GM11168 (cell line): ENCODE measurements around the gene WNK2.
"Not testable (repeated sequence)": the region's sequence is repeated elsewhere in the genome, so short reads cannot be mapped to it uniquely, and the experiment has no call there.

ENCODE experiments used
- in situ Hi-C: fragments of 300-500 bp; cut with MboI; formaldehyde crosslinking; loops from one replicate; pipeline ENCODE4 v1.12.0; 2022; ENCODE audit warnings: low sequenced_read_pairs; ENCODE audit not compliant: unreplicated experiment

The WNK2 gene

DNA sequence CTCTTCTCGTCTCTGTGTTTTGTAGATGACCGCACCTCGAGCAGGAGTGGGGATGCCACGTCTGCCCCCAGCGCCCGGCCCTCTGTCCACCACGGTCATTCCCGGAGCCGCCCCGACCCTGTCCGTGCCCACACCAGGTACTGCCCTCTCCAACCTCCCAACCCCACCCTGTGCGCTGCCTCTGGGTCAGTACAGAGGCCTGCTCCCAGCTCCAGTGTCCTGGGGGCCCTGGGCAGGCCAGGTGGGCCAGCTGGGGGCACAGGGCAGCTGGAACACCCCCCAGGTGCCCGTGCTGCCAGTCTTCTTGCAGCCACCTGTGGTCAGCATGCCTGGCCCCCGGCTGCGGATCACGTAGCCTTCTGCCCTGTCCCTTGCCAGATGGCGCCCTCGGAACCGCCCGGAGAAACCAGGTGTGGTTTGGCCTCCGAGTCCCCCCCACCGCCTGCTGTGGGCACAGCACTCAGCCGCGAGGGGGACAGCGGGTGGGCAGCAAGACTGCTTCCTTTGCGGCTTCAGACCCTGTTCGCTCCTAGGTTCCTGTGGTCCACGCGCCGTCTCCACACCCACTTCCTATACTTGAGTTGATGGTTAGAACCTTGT is 133.7 kb downstream of the WNK2 start:
- in situ Hi-C loops, result loop anchor here (10.0 kb wide), 1 partner anchor 163 kb away; no protein-coding TSS in a partner anchor

DNA sequence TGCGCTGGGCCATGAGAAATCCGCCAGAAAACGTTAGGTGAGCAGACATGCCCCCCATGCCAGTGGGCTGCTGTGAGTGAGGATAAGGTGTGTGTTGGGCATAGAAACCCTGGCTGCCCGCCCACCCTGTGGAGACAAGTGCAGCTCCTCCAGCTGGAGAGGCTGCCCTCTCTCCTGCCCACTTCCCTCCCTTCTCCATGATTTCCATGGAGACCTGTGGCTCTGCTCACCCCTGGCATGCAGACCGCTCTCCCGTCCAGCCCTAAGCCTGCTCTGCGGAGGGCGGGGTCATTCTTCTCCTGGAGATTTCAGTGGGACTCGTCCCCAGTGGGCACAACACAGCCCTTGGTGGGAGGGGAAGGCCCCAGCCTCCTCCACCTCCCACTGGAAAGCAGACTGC is 134.5 kb downstream of the WNK2 start:
- in situ Hi-C loops, result loop anchor here (10.0 kb wide), 1 partner anchor 164 kb away; no protein-coding TSS in a partner anchor

DNA sequence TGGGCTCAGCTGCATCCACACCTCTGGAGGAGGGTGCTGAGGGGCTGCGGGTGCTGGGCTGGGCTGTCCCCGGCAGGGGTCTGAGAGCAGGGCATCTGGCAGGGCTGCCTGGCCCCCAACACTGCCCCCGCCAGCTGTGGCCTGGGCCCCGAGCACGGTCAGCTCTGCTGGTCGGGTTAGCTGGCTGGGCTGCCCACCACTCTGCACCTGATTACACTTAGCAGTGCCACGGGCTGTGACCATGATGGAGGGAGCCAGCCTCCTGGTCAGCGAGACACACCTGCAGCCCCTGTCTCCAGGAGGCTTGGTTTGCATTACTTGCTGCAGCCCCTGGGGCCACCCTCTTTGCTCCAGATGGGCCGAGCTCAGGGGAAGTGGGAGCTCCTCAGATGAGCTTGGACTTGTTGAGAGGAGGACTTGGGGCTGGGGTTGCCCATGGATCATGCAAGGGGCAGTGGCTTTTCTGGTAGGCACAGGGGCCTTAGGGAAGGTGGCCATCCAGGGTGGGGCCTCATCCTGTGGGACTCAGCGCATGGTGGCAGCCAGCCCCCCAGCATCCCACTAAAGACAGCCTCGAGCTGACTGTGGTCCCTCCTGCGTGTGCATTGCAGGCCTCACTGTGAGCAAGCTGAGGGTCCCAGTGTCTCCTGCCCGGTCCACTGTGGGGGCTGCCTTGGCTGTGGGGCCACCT is 135.5 kb downstream of the WNK2 start:
- in situ Hi-C loops, result loop anchor here (10.0 kb wide), 1 partner anchor 165 kb away; no protein-coding TSS in a partner anchor

DNA sequence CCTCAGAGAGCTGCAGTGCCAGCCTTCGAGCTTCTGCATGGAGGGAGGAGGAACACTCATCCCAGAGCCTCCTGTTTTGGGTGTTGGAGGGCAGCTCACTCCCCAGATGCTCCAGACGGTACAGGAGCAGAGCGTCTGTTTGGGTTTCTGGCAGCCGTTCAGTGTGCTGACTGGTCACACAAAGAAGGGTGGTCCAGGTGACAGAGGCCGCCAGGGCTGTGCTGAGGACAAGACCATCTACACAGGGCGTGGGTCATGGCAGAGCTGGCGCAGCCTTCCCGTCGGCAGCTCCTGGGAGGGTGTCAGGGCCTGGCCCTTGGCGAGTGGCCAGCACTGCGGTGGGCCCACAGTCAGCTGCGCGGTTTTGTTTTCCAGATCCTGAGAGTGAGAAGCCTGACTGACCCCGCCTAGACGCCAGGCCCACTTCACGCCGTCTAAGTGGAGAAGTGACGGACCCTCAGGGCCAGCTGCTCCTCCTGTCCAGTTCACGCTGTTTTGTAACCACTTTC is 136.1 kb downstream of the WNK2 start:
- in situ Hi-C loops, result loop anchor here (10.0 kb wide), 1 partner anchor 165 kb away; no protein-coding TSS in a partner anchor

DNA sequence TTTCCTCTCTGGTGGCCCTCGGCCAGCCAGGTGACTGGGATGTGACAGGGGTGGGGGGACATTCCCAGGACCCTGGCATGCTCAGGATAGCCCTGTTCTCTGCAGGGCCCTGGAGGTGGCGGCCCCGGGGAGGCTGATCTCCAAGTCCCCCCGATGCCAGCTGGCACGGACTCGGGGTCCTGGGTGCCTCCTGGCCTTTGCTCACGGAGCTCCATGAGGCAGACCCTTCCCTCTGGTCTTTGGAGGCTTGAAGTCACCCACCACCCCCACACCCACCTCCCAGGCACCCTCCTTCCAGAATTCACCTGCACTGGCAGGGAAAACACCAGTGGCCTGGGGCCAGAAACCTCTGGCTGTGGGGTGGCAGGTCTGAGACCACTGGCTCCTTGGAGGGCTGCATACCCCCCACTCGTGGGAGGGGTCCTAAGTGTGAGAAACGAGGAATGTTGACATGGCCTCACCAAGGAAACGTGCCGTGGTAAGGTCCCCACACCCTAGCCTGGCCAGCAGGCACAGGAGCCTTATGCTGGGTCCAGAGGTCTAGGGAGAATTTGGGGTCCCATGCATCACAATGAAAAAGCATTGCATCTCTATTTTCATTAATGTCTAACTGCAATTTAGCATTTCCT is 136.8 kb downstream of the WNK2 start:
- in situ Hi-C loops, result no loop called here

DNA sequence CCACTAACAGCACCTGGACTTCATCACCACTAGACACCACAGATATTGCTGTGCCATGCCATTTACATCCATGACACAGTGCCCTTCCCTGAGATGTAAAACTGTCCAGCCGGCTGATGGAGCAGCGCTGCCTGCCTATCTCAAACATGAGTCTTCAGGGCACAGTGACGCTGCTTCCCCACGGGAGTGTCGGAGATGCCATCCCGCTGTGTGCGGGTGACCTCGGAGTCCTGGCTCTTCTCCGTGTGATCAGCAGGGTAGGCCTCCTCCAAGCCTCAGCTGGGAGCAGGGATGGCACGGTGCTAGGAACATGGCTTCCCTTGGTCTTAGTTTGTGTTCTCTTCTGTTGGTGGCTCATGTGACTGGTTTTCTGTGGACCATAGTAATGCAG is 137.3 kb downstream of the WNK2 start:
- in situ Hi-C loops, result no loop called here

DNA sequence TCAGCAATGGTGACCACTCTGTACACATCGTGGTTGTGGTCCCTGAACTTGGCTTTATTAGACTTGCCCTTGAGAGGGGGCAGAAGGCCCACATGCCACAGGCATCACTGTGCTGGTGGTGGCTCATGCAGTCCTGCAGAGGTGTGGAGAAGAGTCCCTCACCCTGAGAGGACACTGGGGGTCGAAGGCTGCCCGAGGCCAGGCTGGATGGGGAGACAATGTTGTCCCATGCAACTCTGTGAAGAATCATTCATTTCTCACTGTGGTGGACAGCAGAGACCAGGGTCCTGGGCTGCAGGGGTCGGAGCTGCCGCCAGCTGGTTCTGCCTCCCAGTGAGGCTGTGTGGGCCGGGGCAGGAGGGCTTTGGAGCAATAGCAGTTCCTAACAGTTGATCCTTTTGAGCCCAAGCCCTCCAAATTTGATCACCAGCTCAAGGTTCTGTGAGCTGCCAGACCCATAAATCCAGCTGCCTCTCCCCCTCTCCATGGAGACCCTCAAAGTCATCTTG is 139.6 kb downstream of the WNK2 start:
- in situ Hi-C loops, result not testable (repeated sequence)

DNA sequence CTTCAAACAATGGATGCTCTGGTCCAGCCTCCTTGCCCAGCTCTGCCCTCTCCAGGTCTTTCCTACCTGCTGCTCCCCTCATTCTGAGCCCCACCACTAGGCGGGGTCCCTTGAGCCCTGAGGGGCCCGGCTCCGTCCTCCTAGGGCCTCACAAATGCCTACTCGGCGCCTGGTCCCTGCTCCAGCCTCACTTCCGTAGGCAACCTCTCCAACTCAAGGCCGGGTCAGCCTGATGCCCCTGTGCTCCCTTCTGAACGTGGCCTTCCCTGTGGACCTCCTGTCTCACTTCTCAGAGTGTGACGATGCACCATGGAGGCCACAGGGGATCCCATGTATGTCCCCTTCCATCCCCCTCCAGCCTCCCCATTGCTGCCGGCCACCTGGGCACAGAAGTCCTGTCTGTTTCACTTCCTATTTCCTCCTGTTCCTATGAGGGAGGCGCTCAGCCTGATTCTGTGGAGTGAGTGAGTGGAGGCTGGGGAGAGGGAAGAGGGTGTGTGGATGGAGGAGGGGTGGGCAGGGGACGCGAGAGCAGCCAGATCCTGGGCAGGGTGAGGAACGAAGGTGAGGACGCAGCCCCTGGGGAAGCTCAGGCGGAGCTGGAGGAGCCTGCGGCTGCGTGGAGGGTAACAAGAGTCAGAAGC is 140.4 kb downstream of the WNK2 start:
- in situ Hi-C loops, result no loop called here

DNA sequence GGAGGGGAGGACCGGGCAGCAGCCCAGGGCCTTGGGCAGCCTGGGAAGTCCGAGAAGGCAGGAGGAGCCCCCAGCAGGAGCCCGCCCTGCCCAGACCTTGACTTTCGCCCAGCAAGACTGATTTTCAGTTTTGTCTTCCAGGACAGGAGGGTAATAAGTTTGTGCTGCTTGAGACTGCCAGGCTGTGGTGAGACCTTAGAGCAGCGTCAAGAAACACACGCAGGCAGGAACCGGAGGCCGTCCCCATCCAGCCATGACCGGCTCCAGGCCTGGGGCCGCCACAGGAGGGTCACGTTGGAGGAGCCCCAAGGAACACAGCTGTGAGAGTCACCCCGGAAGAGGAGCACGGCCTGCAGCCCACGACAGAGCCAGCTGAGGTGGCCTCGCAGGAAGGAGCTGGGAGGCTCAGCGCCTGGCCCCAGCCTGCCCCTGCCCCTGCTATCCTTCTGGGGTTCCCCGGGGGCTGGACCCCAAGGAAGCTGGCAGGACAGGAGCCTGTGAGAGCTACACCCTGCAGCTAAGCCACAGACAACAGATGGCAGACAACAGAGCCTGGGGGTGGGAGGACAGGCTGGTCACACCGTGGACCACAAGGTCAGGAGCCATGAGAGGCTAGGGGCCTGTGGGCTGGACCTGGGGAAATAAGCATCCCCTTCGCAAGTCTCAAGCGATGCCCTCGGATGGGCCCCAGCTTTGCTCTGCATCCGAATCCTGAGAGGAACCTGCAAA is 141.5 kb downstream of the WNK2 start:
- in situ Hi-C loops, result no loop called here

DNA sequence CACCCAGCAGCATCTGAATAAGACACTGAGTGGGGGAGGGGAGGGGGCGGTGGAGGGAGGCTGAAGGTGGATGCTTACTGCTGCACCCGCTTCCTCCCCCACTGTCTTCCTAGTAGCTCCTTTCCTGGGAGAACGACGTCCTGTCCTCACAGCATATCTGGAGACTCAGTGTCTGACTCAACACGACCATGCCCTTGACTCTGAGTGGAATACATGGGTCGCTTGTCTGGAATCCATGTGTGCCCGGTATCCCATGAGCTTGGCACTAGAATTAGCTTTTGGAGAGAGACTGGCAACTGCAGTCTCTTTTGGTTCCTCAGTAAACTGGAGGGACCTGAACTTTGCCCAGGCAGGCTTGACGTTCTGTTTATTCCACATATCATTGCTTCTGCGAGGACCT is 142.1 kb downstream of the WNK2 start:
- in situ Hi-C loops, result no loop called here

DNA sequence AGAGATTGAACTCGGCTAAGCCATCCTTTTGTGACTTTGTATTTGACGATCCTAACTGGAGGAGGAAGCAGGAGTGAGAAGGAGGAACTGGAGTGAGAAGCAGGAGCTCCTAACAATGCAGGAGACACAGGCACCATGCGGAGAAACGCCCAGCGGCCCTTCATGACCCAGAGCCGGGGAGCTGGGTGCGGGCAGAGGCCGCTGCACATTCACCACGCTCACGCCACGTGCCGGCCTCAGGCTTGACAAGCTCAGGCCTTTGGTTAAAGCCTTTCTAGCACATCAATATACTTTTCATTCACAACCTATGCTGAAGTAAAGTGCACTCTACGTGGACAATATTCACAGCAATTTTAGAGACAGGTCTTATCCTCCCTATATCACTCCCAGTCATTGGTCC is 142.7 kb downstream of the WNK2 start:
- in situ Hi-C loops, result no loop called here

DNA sequence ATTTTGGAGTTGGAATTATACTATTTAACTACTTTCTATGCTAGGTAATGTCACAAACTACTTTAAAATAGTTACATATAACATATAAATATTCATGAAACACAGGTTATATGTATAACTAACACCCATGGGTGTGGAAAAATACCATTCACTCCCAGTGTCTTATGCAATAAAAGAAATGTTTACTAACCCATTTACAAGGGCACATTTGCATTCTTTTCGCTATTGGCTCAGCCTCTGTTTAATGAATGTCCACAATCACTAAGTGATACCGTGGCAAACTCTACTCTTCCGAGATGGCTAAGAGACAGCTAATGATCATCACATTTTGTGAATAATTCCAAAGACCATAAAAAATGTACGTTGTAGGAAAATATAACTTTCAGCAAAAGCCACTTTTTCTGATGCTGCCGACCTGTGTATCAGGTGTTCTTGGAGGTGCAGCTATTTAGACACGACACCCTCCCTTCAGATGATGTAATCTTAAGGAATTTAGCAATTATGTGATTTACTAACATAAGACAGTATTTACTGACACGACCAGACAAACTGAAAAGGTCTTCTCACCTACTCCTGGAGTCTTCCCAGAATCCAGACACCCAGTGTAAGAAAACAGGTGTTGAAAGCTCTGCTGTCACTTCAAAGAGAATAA is 145.8 kb downstream of the WNK2 start:
- in situ Hi-C loops, result no loop called here

DNA sequence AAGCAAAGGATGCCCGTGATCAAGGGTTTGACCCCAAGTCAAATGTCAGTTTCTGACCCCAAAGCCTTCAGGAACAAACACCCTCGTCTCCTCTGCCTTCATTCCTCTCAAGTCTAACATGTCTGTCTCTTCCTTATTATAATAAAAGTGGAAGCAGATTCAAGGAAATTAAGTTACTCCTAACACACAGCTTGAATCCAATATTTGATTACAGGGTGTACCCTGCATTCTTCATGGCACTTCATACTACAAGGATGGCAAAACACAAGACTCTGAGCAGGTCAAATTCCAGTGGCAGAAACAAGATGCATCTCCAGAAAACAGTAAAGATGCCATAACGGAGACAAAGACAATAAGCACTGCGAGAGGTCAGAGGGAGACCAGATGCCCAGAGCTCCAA is 148.4 kb downstream of the WNK2 start:
- in situ Hi-C loops, result no loop called here

DNA sequence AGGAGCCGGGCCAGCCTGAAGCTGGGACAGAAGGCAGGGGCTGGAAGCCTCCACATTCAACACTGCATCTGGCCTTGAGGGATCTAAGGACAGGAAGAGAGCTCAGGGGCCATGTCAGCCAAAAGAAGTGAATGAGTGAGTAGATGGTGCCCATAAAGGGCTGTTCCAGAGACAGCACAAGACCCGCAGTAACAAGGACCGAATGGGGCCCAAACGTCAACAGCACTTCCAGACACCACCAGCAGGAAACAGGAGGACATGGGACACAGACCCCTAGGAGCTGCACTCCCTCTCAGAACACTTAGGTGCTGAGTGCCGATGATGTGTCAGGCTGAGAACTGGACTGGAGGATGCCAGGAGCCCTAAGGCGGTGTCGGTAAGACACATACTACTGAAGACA is 152.8 kb downstream of the WNK2 start:
- in situ Hi-C loops, result no loop called here

DNA sequence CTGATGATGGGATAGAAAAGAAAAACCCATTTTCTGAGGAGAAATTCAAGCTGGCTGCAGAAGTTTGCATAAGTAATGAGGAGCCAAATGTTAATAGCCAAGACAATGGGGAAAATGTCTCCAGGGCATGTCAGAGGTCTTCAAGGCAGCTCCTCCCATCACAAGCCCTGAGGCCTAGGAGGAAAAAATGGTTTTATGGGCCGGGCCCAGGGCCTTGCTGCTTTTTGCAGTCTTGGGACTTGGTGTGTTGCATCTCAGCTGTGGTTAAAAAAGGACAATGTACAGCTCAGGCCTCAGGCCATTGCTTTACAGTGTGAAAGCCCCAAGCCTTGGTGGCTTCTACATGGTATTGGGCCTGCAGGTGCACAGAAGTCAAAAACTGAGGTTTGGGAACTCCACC is 154.3 kb downstream of the WNK2 start:
- in situ Hi-C loops, result not testable (repeated sequence)

DNA sequence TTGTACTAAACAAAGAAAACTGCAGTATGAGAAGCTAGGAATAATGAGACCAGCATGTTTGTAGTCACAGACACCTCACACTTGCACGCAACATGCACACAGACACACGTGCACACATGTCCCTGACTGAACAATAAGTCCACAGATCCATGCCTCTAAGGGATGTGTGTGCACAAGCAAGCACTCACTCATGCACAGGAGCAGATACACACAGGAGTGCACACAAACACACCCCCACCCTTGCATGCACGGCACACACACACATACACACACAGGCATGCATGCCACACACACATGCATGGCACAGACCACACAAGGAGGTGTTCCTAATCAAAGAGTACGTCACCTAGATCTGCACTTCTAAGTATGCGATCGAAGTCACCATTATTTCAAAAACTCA is 156.2 kb downstream of the WNK2 start:
- in situ Hi-C loops, result no loop called here

DNA sequence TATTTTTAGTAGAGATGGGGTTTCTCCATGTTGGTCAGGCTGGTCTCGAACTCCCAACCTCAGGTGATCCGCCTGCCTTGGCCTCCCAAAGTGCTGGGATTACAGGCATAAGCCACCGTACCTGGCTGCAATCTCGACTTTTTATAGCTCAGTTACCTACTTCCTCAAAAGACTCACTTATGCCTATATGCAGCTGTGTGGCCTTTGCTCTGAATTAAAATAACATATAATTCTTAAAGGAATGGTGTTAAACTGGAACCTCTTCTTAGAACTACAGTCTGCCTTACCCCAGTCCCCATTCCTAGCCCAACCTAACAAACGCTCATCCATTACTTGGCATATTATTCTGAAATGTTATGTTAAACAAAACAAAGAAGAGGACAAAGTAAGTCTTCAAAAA is 157.9 kb downstream of the WNK2 start:
- in situ Hi-C loops, result not testable (repeated sequence)

DNA sequence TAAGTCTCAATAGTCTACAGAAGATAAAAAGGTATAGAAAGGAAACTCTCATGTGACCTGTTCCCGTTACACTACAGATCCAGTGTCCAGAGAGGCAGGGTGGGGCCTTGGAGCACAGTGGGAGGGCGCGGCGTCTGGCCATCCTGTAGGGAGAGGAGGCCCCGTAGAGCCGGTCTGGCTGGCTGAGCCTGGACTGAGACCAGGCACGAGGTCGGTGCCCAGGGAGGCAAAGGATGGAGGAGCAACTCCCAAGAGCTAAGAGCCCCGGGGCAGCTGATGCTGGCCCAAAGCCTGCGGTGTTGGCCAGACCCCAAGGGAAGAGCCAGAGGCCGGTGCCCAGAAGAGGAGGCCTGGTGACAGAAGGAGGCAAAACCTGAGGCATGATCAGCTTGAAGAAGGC is 158.5 kb downstream of the WNK2 start:
- in situ Hi-C loops, result not testable (repeated sequence)

DNA sequence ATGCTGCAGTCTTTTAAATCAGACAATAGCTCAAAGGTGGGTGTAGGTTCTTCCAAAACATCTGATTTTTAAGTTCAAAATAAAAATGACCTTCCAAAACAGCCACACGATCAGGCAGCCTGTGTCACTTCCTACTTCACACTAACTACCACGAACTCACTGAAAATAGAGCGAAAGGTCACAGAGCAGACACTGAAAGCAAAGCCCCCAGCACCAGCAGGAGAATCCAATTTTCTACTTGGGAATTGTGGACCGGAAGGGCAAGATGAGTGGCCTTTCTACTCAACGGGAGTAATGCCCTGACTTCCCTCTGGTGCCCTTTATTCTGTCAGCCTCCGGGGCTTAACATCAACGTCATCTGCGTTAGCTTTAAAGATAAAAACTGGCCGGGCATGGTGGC is 159.7 kb downstream of the WNK2 start:
- in situ Hi-C loops, result no loop called here
